IMR-90 (cell line): ENCODE measurements around the gene ERMN. TPM values are rescaled to one million over a fixed set of nuclear protein-coding genes. Genes with fewer than 3 reads are reported as not detected.
"Not testable (repeated sequence)": the region's sequence is repeated elsewhere in the genome, so short reads cannot be mapped to it uniquely, and the experiment has no call there.

Source experiments
- ATAC-seq: fragments of 200-7000 bp; cut with Tn5 transposase; 2 replicates; pipeline ENCODE4 v1.9.1; 2020; ENCODE audit warnings: low read depth, mild to moderate bottlenecking, moderate library complexity
- BruUV-seq: library from RNA; stranded (reverse); fragments of 400-500 nt; replicated peaks from 2 replicates; lab custom pipeline; 2021; lab: Mats Ljungman, UMichigan
- CTCF ChIA-PET: fragments of 300-600 bp; formaldehyde crosslinking; extraction: SDS; loops from one replicate; lab custom pipeline; 2021; ENCODE audit warnings: antibody characterized with exemption; lab: Yijun Ruan, JAX
- POLR2A ChIA-PET: fragments of 300-600 bp; sonication (Branson Sonifier 250); formaldehyde crosslinking; loops from one replicate; lab custom pipeline; 2022; ENCODE audit warnings: antibody characterized with exemption; ENCODE audit not compliant: unreplicated experiment; lab: Charles Lee
- DNase-seq: peaks from one replicate; pipeline ENCODE4 v3.0.0; 2013
- H2AFZ ChIP-seq: replicated peaks from 2 replicates; pipeline ENCODE3; 2013; ENCODE audit warnings: low read length, mild to moderate bottlenecking; ENCODE audit not compliant: poor library complexity
- H2AK5ac ChIP-seq: 2 replicates; pipeline ENCODE4 v1.6.1; 2013; ENCODE audit warnings: low read depth, low read length, inconsistent platforms
- H2AK9ac ChIP-seq: replicated peaks from 2 replicates; pipeline ENCODE3; 2013; ENCODE audit warnings: mild to moderate bottlenecking, low read depth, low read length, moderate library complexity; ENCODE audit not compliant: poor library complexity
- H2BK120ac ChIP-seq: 2 replicates; pipeline ENCODE4 v1.6.1; 2013; ENCODE audit warnings: low read depth, low read length, inconsistent platforms
- H2BK15ac ChIP-seq: 3 replicates; pipeline ENCODE4 v1.6.1; 2013; ENCODE audit warnings: low read depth, low read length, inconsistent platforms
- H2BK20ac ChIP-seq: 2 replicates; pipeline ENCODE4 v1.6.1; 2013; ENCODE audit warnings: low read depth, mild to moderate bottlenecking, inconsistent platforms, low read length, moderate library complexity
- H2BK5ac ChIP-seq: 2 replicates; pipeline ENCODE4 v1.6.1; 2013; ENCODE audit warnings: mild to moderate bottlenecking, low read depth, low read length, inconsistent platforms; ENCODE audit not compliant: poor library complexity, severe bottlenecking
- H3K14ac ChIP-seq: replicated peaks from 2 replicates; pipeline ENCODE4 v1.6.1; 2013; ENCODE audit warnings: low read depth, low read length, inconsistent platforms
- H3K18ac ChIP-seq: 2 replicates; pipeline ENCODE4 v1.6.1; 2013; ENCODE audit warnings: low read depth, low read length, control low read depth
- H3K23ac ChIP-seq: 2 replicates; pipeline ENCODE4 v1.6.1; 2013; ENCODE audit warnings: low read depth, low read length, inconsistent platforms
- H3K27ac ChIP-seq: 2 replicates; pipeline ENCODE4 v1.5.1; 2013; ENCODE audit warnings: mild to moderate bottlenecking, control low read depth, low read length; ENCODE audit not compliant: insufficient read depth
- H3K27me3 ChIP-seq: 2 replicates; pipeline ENCODE4 v1.6.1; 2013; ENCODE audit warnings: low read length; ENCODE audit not compliant: control insufficient read depth, insufficient read depth
- H3K36me3 ChIP-seq: 2 replicates; pipeline ENCODE4 v1.6.1; 2013; ENCODE audit warnings: low read length, mixed read lengths; ENCODE audit not compliant: control insufficient read depth, insufficient read depth
- H3K4ac ChIP-seq: 2 replicates; pipeline ENCODE4 v1.6.1; 2013; ENCODE audit warnings: low read depth, low read length, inconsistent platforms
- H3K4me1 ChIP-seq: 2 replicates; pipeline ENCODE4 v1.6.1; 2013; ENCODE audit warnings: low read length, mixed read lengths; ENCODE audit not compliant: control insufficient read depth, insufficient read depth
- H3K4me2 ChIP-seq: 2 replicates; pipeline ENCODE4 v1.6.1; 2013; ENCODE audit warnings: low read depth, mild to moderate bottlenecking, control low read depth, low read length, moderate library complexity
- H3K4me3 ChIP-seq: 2 replicates; pipeline ENCODE4 v1.5.1; 2013; ENCODE audit warnings: low read depth, mild to moderate bottlenecking, control low read depth, low read length, moderate library complexity; ENCODE audit not compliant: insufficient read depth
- H3K56ac ChIP-seq: 2 replicates; pipeline ENCODE4 v1.6.1; 2013; ENCODE audit warnings: low read length, inconsistent platforms; ENCODE audit not compliant: insufficient read depth; ENCODE audit errors: extremely low read depth
- H3K79me1 ChIP-seq, 2 experiments: 2 replicates each; pipeline ENCODE4 v1.6.1; 2013; ENCODE audit warnings: low read length in 2 of 2, inconsistent platforms in 1 of 2, low read depth in 1 of 2
- H3K9ac ChIP-seq: 2 replicates; pipeline ENCODE4 v1.6.1; 2013; ENCODE audit warnings: low read depth, low read length, control low read depth
- H3K9me1 ChIP-seq: 2 replicates; pipeline ENCODE4 v1.6.1; 2013; ENCODE audit warnings: low read length, inconsistent platforms; ENCODE audit not compliant: insufficient read depth
- H3K9me3 ChIP-seq: 2 replicates; pipeline ENCODE4 v1.6.1; 2013; ENCODE audit warnings: low read length; ENCODE audit not compliant: control insufficient read depth, insufficient read depth
- H4K20me1 ChIP-seq: 2 replicates; pipeline ENCODE4 v1.6.1; 2013; ENCODE audit warnings: low read length, inconsistent platforms; ENCODE audit not compliant: insufficient read depth
- H4K5ac ChIP-seq: 2 replicates; pipeline ENCODE4 v1.6.1; 2013; ENCODE audit warnings: mild to moderate bottlenecking, low read depth, low read length, control low read depth
- H4K8ac ChIP-seq, 2 experiments: 2 replicates each; pipeline ENCODE4 v1.6.1; 2013; ENCODE audit warnings: low read depth in 2 of 2, low read length in 2 of 2, control low read depth in 1 of 2, inconsistent platforms in 1 of 2
- H4K91ac ChIP-seq: 2 replicates; pipeline ENCODE4 v1.6.1; 2013; ENCODE audit warnings: low read depth, low read length, inconsistent platforms; ENCODE audit not compliant: insufficient read depth
- CHD1 ChIP-seq: IDR thresholded peaks from 2 replicates; pipeline ENCODE4 v1.6.1; 2012; ENCODE audit warnings: low read depth, low read length, improper control_type of control experiment
- WGBS, 2 experiments: methylation state at CpG; one replicate each; pipeline versions ENCODE4 v1.1.5 to v1.1.7; 2013; ENCODE audit warnings: missing lambda C conversion rate in 2 of 2; ENCODE audit not compliant: insufficient read length in 1 of 2; ENCODE audit errors: extremely low coverage in 2 of 2; 5-methylcytosine and 5-hydroxymethylcytosine counted together
- dilution Hi-C: fragments of 300-500 bp; cut with HindIII; formaldehyde crosslinking; loops from one replicate; pipeline ENCODE4 v1.14.3; 2018; ENCODE audit warnings: low sequenced_read_pairs; ENCODE audit not compliant: unreplicated experiment
- in situ Hi-C: fragments of 300-500 bp; cut with MboI; formaldehyde crosslinking; loops from 3 replicates; pipeline ENCODE4 v1.14.3; 2019; ENCODE audit warnings: low sequenced_read_pairs, inconsistent platforms, mixed read lengths
- intact Hi-C: fragments of 100-400 bp; cut with micrococcal nuclease; formaldehyde crosslinking; loops from 2 replicates; pipeline ENCODE4 v1.10.0; 2022
- polyA plus RNA-seq, 3 experiments: library from polyadenylated mRNA; depleted of rRNA; stranded (reverse); fragments of >200 nt; gene quantifications; 2 replicates each; pipeline ENCODE4 v1.2.3, GENCODE V29; 2012; ENCODE audit warnings: low replicate concordance in 1 of 3
- total RNA-seq: library from RNA; depleted of rRNA; stranded (reverse); fragments of >200 nt; gene quantifications from 2 replicates; pipeline ENCODE4 v1.2.3, GENCODE V29; 2012

Gene ERMN
- total and polyA plus RNA-seq, 2 of the 4 experiments (the other 2 are of a cell fraction), result not detected

- no peak for TF ChIP-seq CHD1
Observed at GRCh38 chr2:157375384-157375783, 49.8 kb upstream of the ERMN start (continued).

GRCh38 chr2:157368508-157368907, 42.9 kb upstream of the ERMN start:
- H3K9me3 ChIP-seq, H3K18ac ChIP-seq, H4K8ac ChIP-seq, H3K36me3 ChIP-seq, H2AK9ac ChIP-seq, ATAC-seq, H3K4me1 ChIP-seq, H3K56ac ChIP-seq, H2BK5ac ChIP-seq, H4K91ac ChIP-seq, H4K5ac ChIP-seq, BruUV-seq, CTCF ChIA-PET, intact Hi-C loops, dilution Hi-C loops, H2AFZ ChIP-seq, H3K27ac ChIP-seq, H2BK15ac ChIP-seq, H3K14ac ChIP-seq, H3K9ac ChIP-seq, H2BK20ac ChIP-seq, in situ Hi-C loops, POLR2A ChIA-PET, H3K4me2 ChIP-seq, H3K79me1 ChIP-seq, H3K4ac ChIP-seq, DNase-seq, H3K9me1 ChIP-seq, H4K20me1 ChIP-seq, H3K27me3 ChIP-seq, H2AK5ac ChIP-seq, H2BK120ac ChIP-seq, H3K23ac ChIP-seq, H3K4me3 ChIP-seq: not testable (repeated sequence)
- WGBS, 2 experiments, result no CpG with 5 or more reads among the region's 25 CpGs
